GM12801 (cell line): Measurements from ENCODE around the gene MRPL40.

ENCODE experiments used
- TF ChIP-seq, protein P1 (sequence below): IDR thresholded peaks from one replicate; pipeline ENCODE4 v1.5.1; 2011; ENCODE audit warnings: control low read depth; ENCODE audit not compliant: insufficient read length; ENCODE audit errors: extremely low read depth

MRPL40 gene

DNA sequence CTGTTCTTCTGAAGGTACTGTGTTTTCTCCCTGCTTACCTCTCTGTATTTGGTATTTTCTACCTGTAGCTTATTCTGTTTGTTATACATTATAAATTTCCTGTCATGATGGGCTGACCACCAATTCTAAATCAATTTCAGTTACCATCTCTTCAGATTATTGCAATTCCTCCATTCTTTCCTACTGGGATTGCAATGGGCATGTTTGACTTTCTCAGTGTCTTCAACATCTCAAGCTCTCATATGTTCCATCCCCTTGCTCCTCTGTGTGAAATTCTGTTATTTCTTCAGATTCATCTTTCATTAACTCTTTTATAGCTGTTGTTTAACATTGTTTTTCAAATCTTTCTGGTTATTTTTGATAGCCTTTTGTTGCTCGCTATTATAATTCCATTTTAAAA, 30.7 kb downstream of the MRPL40 start:
- TF ChIP-seq, protein P1, sequence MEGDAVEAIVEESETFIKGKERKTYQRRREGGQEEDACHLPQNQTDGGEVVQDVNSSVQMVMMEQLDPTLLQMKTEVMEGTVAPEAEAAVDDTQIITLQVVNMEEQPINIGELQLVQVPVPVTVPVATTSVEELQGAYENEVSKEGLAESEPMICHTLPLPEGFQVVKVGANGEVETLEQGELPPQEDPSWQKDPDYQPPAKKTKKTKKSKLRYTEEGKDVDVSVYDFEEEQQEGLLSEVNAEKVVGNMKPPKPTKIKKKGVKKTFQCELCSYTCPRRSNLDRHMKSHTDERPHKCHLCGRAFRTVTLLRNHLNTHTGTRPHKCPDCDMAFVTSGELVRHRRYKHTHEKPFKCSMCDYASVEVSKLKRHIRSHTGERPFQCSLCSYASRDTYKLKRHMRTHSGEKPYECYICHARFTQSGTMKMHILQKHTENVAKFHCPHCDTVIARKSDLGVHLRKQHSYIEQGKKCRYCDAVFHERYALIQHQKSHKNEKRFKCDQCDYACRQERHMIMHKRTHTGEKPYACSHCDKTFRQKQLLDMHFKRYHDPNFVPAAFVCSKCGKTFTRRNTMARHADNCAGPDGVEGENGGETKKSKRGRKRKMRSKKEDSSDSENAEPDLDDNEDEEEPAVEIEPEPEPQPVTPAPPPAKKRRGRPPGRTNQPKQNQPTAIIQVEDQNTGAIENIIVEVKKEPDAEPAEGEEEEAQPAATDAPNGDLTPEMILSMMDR, result no peak

DNA sequence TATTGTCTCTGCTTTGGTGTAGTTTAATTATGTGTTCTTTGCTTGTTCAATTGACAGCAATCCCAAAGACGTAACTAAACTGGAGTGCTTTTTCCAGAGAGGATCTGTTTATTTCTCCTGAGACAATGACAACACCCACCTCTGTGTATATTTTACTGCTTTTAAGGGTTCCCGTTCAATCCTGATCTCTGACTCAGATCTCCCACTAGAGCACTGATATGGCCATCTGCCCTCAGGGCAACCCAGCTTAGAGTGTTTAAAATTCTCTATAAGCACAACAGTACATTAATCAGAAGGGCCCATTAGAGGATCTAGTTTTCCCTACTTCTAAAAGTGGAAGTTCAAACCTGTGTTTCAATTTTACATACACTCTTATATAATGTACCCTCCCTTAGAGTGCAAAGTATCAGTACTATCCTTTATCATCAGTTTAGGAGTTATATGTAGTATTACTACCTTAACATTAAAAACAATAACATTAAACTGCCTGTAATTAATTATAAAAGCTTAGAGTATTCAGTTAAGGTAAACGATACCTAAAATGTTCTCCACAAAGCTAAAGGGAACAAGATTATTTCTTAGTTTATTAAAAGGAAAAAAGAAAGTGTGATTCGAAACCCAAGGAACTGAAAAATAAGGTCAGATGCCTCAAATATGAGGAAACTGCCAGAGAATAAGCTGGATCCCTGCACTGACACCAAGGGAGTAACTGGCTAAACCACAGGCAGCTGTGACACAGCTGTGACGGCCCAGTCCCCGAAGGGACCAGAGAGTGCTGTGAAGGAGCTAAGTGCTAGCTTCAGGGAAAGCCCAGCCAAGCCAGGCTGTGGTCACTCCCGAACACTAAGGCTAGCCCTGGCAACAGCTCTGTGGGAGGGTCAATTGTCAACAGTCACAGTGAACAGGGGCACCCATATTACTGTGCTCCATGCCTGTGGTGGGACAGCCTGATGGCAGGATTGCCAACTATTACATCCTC, 31.4 kb downstream of the MRPL40 start:
- TF ChIP-seq, protein P1, result no peak

DNA sequence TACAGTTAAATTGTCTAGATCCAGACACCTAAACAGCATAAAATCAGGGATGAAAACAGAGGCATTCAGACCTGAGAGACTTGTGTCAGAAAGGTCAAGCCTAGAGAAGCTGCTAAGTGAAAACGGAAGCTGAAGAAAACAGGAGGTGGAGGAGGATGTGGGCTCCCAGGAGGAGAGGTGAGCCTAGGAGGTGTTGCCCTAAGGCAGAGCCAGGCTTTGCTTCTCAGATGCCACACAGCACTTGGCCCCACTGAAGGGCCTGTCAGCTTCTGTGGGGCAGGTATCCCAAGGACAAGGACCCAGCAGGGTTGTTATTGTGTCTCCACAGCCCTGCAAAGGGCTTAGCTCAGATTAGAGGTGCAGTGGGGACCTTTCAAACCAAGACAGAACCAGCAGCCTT, 32.2 kb downstream of the MRPL40 start:
- TF ChIP-seq, protein P1, result no peak

DNA sequence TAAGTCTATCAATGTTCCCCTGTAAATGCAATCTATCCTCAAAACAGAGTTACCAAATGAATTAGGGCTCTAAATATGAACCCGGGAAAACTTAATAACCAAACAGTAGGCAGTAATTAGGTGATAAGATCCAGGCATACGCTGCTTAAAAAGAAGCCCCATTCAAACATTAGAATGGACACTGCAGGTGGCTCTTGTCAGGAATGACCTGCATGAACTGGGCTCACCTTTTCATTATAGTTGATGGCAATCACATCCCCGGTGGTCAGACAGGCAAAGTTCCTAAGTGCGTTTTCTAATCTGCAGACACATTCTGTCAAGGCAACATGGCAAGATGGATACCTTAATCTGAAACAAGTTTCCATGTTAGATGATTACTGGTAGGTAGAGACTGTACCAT, 32.6 kb downstream of the MRPL40 start:
- TF ChIP-seq, protein P1, result no peak

DNA sequence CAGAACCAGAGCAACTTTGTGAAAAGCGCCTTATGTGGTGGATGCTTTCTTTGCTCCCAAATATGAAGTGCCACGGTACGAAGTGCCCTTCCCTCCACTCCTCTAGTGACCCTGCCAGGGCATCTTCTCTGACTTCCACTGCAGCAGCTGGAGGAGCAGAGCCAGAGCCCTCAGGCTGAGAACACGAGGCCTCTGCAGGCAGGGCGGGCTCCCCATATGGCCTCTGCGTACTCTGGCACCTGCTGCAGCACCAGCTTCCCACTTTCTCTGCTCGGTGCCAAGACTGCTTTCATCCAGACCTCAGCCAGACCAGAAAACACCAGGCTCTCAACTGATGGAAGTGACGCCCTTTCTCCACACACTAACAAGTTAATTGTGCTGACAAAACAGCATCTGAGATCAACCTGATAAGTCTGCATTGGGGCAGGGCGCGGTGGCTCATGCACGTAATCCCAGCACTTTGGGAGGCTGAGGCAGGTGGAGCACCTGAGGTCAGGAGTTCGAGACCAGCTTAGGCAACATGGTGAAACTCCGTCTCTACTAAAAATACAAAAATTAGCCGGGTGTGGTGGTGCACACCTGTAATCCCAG, 33.9 kb downstream of the MRPL40 start:
- TF ChIP-seq, protein P1, result no peak

DNA sequence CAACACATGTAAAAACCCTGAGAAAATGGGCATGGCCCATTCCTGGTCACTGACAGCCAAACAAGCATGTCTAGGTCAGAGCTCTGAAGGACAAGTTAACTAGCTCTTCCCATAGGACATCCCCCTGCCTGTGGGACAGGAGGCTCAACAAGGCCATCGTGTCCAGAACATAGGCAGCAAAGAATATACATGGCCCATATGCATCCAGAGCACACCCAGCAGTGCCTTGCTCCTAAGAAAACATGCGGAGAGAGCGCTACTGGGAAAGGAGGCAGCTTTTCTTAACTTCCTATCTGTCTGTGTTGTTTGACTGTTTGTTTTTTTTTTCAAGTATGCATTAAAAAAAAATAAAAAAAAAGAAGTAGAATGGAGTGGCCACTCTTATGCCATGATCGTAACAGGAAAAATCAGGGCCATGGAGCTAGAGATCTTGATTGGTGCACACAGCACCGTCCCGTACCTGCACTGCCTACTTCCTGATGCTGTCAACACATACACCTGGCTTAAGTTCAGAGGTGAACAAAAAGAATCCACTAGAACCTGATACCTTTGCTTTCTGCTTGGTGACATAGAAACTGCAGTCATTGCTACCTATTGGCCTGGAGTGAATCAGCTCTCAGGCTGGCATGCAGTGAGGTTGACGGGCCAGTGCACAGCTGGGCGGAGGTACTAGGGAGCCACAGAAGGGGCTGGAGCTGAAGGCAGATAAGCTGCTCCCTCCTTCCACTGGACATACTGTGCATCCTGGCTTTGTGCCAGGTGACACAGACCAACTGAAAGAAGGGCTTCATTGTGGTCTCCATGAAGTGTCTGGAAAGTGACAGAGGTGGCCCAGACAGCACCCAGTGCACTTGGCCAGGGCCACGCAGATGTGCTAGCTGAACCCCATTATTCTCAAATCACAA, 34.8 kb downstream of the MRPL40 start:
- TF ChIP-seq, protein P1, result no peak

- TF ChIP-seq, protein P1, result no peak
Observed at GRCh38 chr22:19467912-19468311, 35.6 kb downstream of the MRPL40 start.
